SW 1271 (cell line): ENCODE data around the gene ZNF791.
"Not testable (repeated sequence)": the region's sequence is repeated elsewhere in the genome, so short reads cannot be mapped to it uniquely, and the experiment has no call there.

Source experiments
- DNase-seq, 2 experiments: peaks; one replicate each; lab custom pipeline; 2025; lab: John Stamatoyannopoulos, UW

Gene ZNF791

GRCh38 chr19:12629215-12629614 lies 18.5 kb downstream of the ZNF791 start:
- no peak for DNase-seq

- DNase-seq = no peak
Observed at GRCh38 chr19:12636631-12637030, 25.9 kb downstream of the ZNF791 start.

- no peak for DNase-seq
Observed at GRCh38 chr19:12638611-12639182, 28.0 kb downstream of the ZNF791 start.

GRCh38 chr19:12639901-12640613 lies 29.3 kb downstream of the ZNF791 start:
- no peak for DNase-seq

GRCh38 chr19:12641456-12641855 lies 30.7 kb downstream of the ZNF791 start:
- DNase-seq = no peak

- no peak for DNase-seq
Observed at GRCh38 chr19:12642506-12642905, 31.8 kb downstream of the ZNF791 start.

GRCh38 chr19:12643716-12644115 lies 33.0 kb downstream of the ZNF791 start:
- DNase-seq = not testable (repeated sequence)

GRCh38 chr19:12646551-12646950 lies 35.8 kb downstream of the ZNF791 start:
- DNase-seq = no peak

GRCh38 chr19:12647047-12647446 lies 36.3 kb downstream of the ZNF791 start:
- DNase-seq = no peak

GRCh38 chr19:12647490-12648071 lies 36.9 kb downstream of the ZNF791 start:
- DNase-seq = no peak

- no peak for DNase-seq
Observed at GRCh38 chr19:12648088-12648487, 37.4 kb downstream of the ZNF791 start.

GRCh38 chr19:12649941-12650340 lies 39.2 kb downstream of the ZNF791 start:
- DNase-seq = no peak

- DNase-seq = no peak
Observed at GRCh38 chr19:12652219-12652618, 41.5 kb downstream of the ZNF791 start.

- DNase-seq = no peak
Observed at GRCh38 chr19:12655546-12655945, 44.8 kb downstream of the ZNF791 start.

GRCh38 chr19:12656899-12657571 lies 46.3 kb downstream of the ZNF791 start:
- no peak for DNase-seq

- DNase-seq = no peak
Observed at GRCh38 chr19:12657966-12658365, 47.2 kb downstream of the ZNF791 start.

- no peak for DNase-seq
Observed at GRCh38 chr19:12660980-12661379, 50.3 kb downstream of the ZNF791 start.

- peak in 1 of 2 experiments; percentile 33 for DNase-seq
Observed at GRCh38 chr19:12664406-12665280, 53.9 kb downstream of the ZNF791 start.

- DNase-seq = no peak
Observed at GRCh38 chr19:12665281-12665573, 54.5 kb downstream of the ZNF791 start.

- no peak for DNase-seq
Observed at GRCh38 chr19:12665671-12666264, 55.0 kb downstream of the ZNF791 start.

GRCh38 chr19:12666265-12667048 lies 55.7 kb downstream of the ZNF791 start, which contains the start of the genes MAN2B1 and WDR83:
Gene MAN2B1 (minus strand): TSS chr19:12666742. CDS start chr19:12666701, 41 bp downstream.
Gene WDR83 (plus strand): TSS chr19:12666807. CDS start chr19:12669791, 2,984 bp downstream.
- peak; percentile 38 to 70 for DNase-seq
